GM23338 (cell line): ENCODE data around the gene RIPK4. TPM values are rescaled to one million over a fixed set of nuclear protein-coding genes. Genes with fewer than 3 reads are reported as not detected.

Source experiments
- ATAC-seq: fragments of 200-7000 bp; cut with Tn5 transposase; 3 replicates; pipeline ENCODE4 v1.9.1; 2020
- DNase-seq: peaks from one replicate; pipeline ENCODE4 v3.0.0-alpha.2; 2015; ENCODE audit warnings: low spot score
- H2AFZ ChIP-seq: fragments of 200-600 bp; sonication (generic); 2 replicates; pipeline ENCODE4 v1.8.0; 2016; ENCODE audit warnings: antibody characterized with exemption, mild to moderate bottlenecking, moderate library complexity
- H3F3A ChIP-seq: fragments of 200-600 bp; sonication (generic); replicated peaks from 2 replicates; pipeline ENCODE4 v1.8.0; 2017; ENCODE audit warnings: antibody characterized with exemption, mixed run types, low read depth
- H3K27ac ChIP-seq: fragments of 200-600 bp; sonication (generic); 2 replicates; pipeline ENCODE4 v1.6.1; 2016; ENCODE audit warnings: low read depth
- H3K27me3 ChIP-seq: fragments of 200-600 bp; sonication (generic); 2 replicates; pipeline ENCODE4 v1.8.0; 2016; ENCODE audit warnings: mild to moderate bottlenecking, mixed run types, moderate library complexity; ENCODE audit not compliant: insufficient read depth
- H3K36me3 ChIP-seq: fragments of 200-600 bp; sonication (generic); 2 replicates; pipeline ENCODE4 v1.8.0; 2016; ENCODE audit warnings: mild to moderate bottlenecking; ENCODE audit not compliant: insufficient read depth
- H3K4me1 ChIP-seq: fragments of 200-600 bp; sonication (generic); 2 replicates; pipeline ENCODE4 v1.8.0; 2016; ENCODE audit warnings: mild to moderate bottlenecking, moderate library complexity; ENCODE audit not compliant: insufficient read depth
- H3K4me2 ChIP-seq: fragments of 200-600 bp; sonication (generic); 2 replicates; pipeline ENCODE4 v1.7.1; 2017; ENCODE audit warnings: mixed run types
- H3K4me3 ChIP-seq: fragments of 200-600 bp; sonication (generic); 2 replicates; pipeline ENCODE4 v1.6.1; 2016; ENCODE audit warnings: mixed run types
- H3K79me2 ChIP-seq: fragments of 200-600 bp; sonication (generic); replicated peaks from 2 replicates; pipeline ENCODE4 v1.8.0; 2017; ENCODE audit warnings: mild to moderate bottlenecking; ENCODE audit not compliant: insufficient read depth
- H3K9me2 ChIP-seq: fragments of 200-600 bp; sonication (generic); 2 replicates; pipeline ENCODE4 v1.8.0; 2017; ENCODE audit not compliant: insufficient read depth
- H4K20me1 ChIP-seq: fragments of 200-600 bp; sonication (generic); replicated peaks from 2 replicates; pipeline ENCODE4 v1.8.0; 2017; ENCODE audit warnings: mild to moderate bottlenecking; ENCODE audit not compliant: insufficient read depth
- H3K27ac Mint-ChIP-seq: 2 replicates; pipeline ENCODE4 v1.8.0; 2020; ENCODE audit warnings: inconsistent platforms, mild to moderate bottlenecking, moderate library complexity, mixed read lengths
- H3K27me3 Mint-ChIP-seq: 3 replicates; pipeline ENCODE4 v1.8.0; 2022; ENCODE audit warnings: low read depth, mild to moderate bottlenecking, moderate library complexity, mixed read lengths, inconsistent platforms; ENCODE audit not compliant: insufficient read depth, poor library complexity
- H3K36me3 Mint-ChIP-seq: 3 replicates; pipeline ENCODE4 v1.8.0; 2021; ENCODE audit warnings: low read depth, mild to moderate bottlenecking, inconsistent platforms, moderate library complexity, mixed read lengths
- H3K4me1 Mint-ChIP-seq: 3 replicates; pipeline ENCODE4 v1.8.0; 2020; ENCODE audit warnings: mild to moderate bottlenecking, inconsistent platforms, mixed read lengths
- H3K4me3 Mint-ChIP-seq: 3 replicates; pipeline ENCODE4 v1.8.0; 2021; ENCODE audit warnings: moderate library complexity, mild to moderate bottlenecking, inconsistent platforms, mixed read lengths
- H3K9me3 Mint-ChIP-seq: 3 replicates; pipeline ENCODE4 v1.8.0; 2020; ENCODE audit warnings: moderate library complexity, mild to moderate bottlenecking, inconsistent platforms, mixed read lengths
- CREB1 ChIP-seq: fragments of 250-450 bp; sonication (Bioruptor Pico); IDR thresholded peaks from 2 replicates; pipeline ENCODE4 v1.5.0; 2020; ENCODE audit warnings: low read depth, mild to moderate bottlenecking, moderate library complexity
- EZH2 ChIP-seq: fragments of 200-600 bp; sonication (generic); IDR thresholded peaks from one replicate; pipeline ENCODE4 v1.8.0; 2017; ENCODE audit warnings: antibody characterized with exemption, mild to moderate bottlenecking, low read depth; ENCODE audit not compliant: unreplicated experiment
- JUNB ChIP-seq: IDR thresholded peaks from one replicate; pipeline ENCODE4 v1.6.1; 2016; ENCODE audit warnings: antibody characterized with exemption; ENCODE audit not compliant: unreplicated experiment
- NANOG ChIP-seq: IDR thresholded peaks from 2 replicates; pipeline ENCODE4 v1.6.1; 2016; ENCODE audit warnings: antibody characterized with exemption, borderline replicate concordance
- POLR2AphosphoS5 ChIP-seq: IDR thresholded peaks from 2 replicates; pipeline ENCODE4 v1.6.1; 2016; ENCODE audit warnings: antibody characterized with exemption, low read depth
- STAT1 ChIP-seq: IDR thresholded peaks from one replicate; pipeline ENCODE4 v1.6.1; 2016; ENCODE audit warnings: antibody characterized with exemption; ENCODE audit not compliant: unreplicated experiment
- ZNF114 ChIP-seq: fragments of 250-450 bp; sonication (Bioruptor Pico); IDR thresholded peaks from 2 replicates; pipeline ENCODE4 v1.5.0; 2020; ENCODE audit warnings: mild to moderate bottlenecking, moderate library complexity
- ZNF331 ChIP-seq: fragments of 250-450 bp; sonication (Bioruptor Pico); IDR thresholded peaks from 2 replicates; pipeline ENCODE4 v1.5.0; 2020; ENCODE audit warnings: low read depth, mild to moderate bottlenecking, moderate library complexity
- polyA plus RNA-seq: library from polyadenylated mRNA; unstranded; fragments of >200 nt; fragmentation: Nextera tagmentation; extraction: Ambion mirVana; gene quantifications from 2 replicates; pipeline ENCODE4 v1.2.1, GENCODE V29; 2016
- total RNA-seq: library from RNA; depleted of rRNA; stranded (reverse); fragments of >200 nt; shearing (Covaris generic); gene quantifications from 2 replicates; pipeline ENCODE4 v1.2.3, GENCODE V29; 2014
- TF ChIP-seq, protein P1 (sequence below), 2 experiments: fragments of 200-600 bp in 1 of 2; sonication (generic) in 1 of 2; conservative IDR thresholded peaks; 2 replicates each; pipeline versions ENCODE4 v1.5.1 to v1.6.1; 2016 to 2017; ENCODE audit warnings: antibody characterized with exemption in 2 of 2, low read depth in 2 of 2, mild to moderate bottlenecking in 2 of 2, moderate library complexity in 1 of 2
- TF ChIP-seq, protein P2 (sequence below): IDR thresholded peaks from 2 replicates; pipeline ENCODE4 v1.6.1; 2016; ENCODE audit warnings: antibody characterized with exemption
- TF ChIP-seq, protein P3 (sequence below): IDR thresholded peaks from one replicate; pipeline ENCODE4 v1.6.1; 2018; ENCODE audit warnings: antibody characterized with exemption; ENCODE audit not compliant: unreplicated experiment

The RIPK4 gene
- total and polyA plus RNA-seq, 2 experiments from 2014 or later = 2.5 to 9.9 TPM

DNA sequence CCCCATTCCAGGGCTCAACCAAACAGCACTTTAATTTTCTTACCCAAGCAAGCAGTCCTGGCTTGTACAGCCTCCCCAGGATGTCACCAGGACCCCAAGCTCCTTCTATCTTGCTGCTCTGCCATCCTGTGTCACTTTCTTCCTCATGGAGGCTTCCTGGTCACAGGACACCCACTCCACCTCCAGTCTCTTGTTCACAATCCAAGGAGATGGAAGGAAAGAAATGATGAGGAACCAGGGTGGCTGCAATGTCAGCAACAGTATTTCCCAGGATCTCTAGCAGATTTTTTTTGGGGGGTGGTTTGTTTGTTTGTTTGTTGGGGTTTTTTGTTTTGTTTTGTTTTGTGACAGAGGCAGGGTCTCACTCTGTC lies 58.9 kb downstream of the RIPK4 start:
- no peak overlapping the region for H3K4me3 Mint-ChIP-seq
- H4K20me1 ChIP-seq = no peaks in the 10 kb centered on the region
- TF ChIP-seq, protein P1, sequence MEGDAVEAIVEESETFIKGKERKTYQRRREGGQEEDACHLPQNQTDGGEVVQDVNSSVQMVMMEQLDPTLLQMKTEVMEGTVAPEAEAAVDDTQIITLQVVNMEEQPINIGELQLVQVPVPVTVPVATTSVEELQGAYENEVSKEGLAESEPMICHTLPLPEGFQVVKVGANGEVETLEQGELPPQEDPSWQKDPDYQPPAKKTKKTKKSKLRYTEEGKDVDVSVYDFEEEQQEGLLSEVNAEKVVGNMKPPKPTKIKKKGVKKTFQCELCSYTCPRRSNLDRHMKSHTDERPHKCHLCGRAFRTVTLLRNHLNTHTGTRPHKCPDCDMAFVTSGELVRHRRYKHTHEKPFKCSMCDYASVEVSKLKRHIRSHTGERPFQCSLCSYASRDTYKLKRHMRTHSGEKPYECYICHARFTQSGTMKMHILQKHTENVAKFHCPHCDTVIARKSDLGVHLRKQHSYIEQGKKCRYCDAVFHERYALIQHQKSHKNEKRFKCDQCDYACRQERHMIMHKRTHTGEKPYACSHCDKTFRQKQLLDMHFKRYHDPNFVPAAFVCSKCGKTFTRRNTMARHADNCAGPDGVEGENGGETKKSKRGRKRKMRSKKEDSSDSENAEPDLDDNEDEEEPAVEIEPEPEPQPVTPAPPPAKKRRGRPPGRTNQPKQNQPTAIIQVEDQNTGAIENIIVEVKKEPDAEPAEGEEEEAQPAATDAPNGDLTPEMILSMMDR (conservative IDR thresholded peaks at IDR 0.05; ENCODE audit: low read depth in 2 of 2) = no peak
- no peak for TF ChIP-seq POLR2AphosphoS5
- TF ChIP-seq EZH2 = no peak
- TF ChIP-seq NANOG = no peak
- H3K4me1 Mint-ChIP-seq = peaks cover 34% of the 10 kb centered on the region
- H3K27me3 Mint-ChIP-seq = peaks cover 8% of the 10 kb centered on the region
- H3K27me3 ChIP-seq = no peaks in the 10 kb centered on the region
- no peaks in the 10 kb centered on the region; the same call in 2 of the 3 replicates for H3K36me3 Mint-ChIP-seq
- H3F3A ChIP-seq = no peaks in the 10 kb centered on the region
- H3K27ac ChIP-seq = no peak overlapping the region
- H3K9me3 Mint-ChIP-seq = no peaks in the 10 kb centered on the region; the same call in 1 of the 3 replicates
- H3K4me1 ChIP-seq = peaks cover 6% of the 10 kb centered on the region
- ATAC-seq = no peak
- no peak overlapping the region for H3K27ac Mint-ChIP-seq
- no peaks in the 10 kb centered on the region for H3K79me2 ChIP-seq
- DNase-seq = no peak
- no peaks in the 10 kb centered on the region for H3K36me3 ChIP-seq
- H3K4me3 ChIP-seq = no peak overlapping the region
- no peak overlapping the region for H3K4me2 ChIP-seq
- no peaks in the 10 kb centered on the region for H3K9me2 ChIP-seq
- no peak overlapping the region for H2AFZ ChIP-seq

DNA sequence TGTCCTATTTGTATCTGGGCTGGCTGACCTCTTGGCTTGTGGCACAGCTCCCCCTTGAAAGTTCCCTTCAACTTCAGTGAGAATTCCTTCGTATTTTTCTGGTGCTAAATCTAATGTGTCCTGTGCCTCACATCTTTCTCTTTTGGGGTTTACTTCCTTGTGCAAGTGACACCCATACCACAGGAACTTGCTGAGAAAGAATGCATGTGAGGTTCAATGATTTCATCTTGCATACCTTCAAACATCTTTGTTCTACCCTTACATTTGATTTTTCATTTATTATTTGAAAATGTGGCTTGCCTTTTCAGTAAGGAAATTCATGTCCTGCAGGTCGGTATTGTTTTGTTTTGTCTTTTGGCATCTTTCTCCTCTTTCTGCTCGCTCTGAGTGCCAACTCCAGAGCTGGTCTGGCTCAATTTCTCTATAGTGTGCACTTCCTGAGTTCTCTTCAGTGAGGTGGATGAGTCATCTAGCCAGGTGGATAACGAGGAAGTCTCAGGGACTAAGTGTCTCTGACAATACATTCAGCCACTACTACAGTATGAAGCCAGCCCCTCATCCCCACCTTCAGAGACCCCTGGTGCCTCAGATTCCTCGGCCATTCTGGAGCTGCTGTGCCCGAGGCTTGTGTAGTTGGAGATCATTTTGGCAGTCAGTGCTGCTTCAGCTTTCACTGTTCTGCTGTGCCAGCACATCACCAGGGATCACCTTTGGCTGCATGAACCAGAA lies 59.5 kb downstream of the RIPK4 start:
- no peak overlapping the region for H3K27ac Mint-ChIP-seq
- no peak for DNase-seq
- no peak for TF ChIP-seq STAT1
- no peak for TF ChIP-seq ZNF331 (CRISPR knock-in tag)
- TF ChIP-seq, protein P2, sequence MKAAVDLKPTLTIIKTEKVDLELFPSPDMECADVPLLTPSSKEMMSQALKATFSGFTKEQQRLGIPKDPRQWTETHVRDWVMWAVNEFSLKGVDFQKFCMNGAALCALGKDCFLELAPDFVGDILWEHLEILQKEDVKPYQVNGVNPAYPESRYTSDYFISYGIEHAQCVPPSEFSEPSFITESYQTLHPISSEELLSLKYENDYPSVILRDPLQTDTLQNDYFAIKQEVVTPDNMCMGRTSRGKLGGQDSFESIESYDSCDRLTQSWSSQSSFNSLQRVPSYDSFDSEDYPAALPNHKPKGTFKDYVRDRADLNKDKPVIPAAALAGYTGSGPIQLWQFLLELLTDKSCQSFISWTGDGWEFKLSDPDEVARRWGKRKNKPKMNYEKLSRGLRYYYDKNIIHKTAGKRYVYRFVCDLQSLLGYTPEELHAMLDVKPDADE = no peak
- no peak for TF ChIP-seq JUNB
- TF ChIP-seq ZNF114 (CRISPR knock-in tag) = no peak
- no peak for TF ChIP-seq NANOG
- no peak for TF ChIP-seq CREB1 (CRISPR knock-in tag)
- TF ChIP-seq, protein P3, sequence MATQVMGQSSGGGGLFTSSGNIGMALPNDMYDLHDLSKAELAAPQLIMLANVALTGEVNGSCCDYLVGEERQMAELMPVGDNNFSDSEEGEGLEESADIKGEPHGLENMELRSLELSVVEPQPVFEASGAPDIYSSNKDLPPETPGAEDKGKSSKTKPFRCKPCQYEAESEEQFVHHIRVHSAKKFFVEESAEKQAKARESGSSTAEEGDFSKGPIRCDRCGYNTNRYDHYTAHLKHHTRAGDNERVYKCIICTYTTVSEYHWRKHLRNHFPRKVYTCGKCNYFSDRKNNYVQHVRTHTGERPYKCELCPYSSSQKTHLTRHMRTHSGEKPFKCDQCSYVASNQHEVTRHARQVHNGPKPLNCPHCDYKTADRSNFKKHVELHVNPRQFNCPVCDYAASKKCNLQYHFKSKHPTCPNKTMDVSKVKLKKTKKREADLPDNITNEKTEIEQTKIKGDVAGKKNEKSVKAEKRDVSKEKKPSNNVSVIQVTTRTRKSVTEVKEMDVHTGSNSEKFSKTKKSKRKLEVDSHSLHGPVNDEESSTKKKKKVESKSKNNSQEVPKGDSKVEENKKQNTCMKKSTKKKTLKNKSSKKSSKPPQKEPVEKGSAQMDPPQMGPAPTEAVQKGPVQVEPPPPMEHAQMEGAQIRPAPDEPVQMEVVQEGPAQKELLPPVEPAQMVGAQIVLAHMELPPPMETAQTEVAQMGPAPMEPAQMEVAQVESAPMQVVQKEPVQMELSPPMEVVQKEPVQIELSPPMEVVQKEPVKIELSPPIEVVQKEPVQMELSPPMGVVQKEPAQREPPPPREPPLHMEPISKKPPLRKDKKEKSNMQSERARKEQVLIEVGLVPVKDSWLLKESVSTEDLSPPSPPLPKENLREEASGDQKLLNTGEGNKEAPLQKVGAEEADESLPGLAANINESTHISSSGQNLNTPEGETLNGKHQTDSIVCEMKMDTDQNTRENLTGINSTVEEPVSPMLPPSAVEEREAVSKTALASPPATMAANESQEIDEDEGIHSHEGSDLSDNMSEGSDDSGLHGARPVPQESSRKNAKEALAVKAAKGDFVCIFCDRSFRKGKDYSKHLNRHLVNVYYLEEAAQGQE = no peak
- TF ChIP-seq, protein P1 (conservative IDR thresholded peaks at IDR 0.05; ENCODE audit: low read depth in 2 of 2) = no peak

More for the DNA sequence above, 59.5 kb downstream of the RIPK4 start:
- no peaks in the 10 kb centered on the region for H3K27me3 ChIP-seq
- no peak overlapping the region for H3K4me3 Mint-ChIP-seq
- H3K9me3 Mint-ChIP-seq = no peaks in the 10 kb centered on the region; the same call in 1 of the 3 replicates
- no peaks in the 10 kb centered on the region for H3K79me2 ChIP-seq
- peaks cover under 1% of the 10 kb centered on the region for H3K4me1 ChIP-seq
- no peaks in the 10 kb centered on the region for H3K36me3 ChIP-seq
- no peak overlapping the region for H2AFZ ChIP-seq
- H3K27ac ChIP-seq = no peak overlapping the region
- H3K4me3 ChIP-seq = no peak overlapping the region
- H3K9me2 ChIP-seq = no peaks in the 10 kb centered on the region
- no peak overlapping the region for H3K4me2 ChIP-seq
- ATAC-seq = no peak
- peaks cover 29% of the 10 kb centered on the region for H3K4me1 Mint-ChIP-seq
- no peaks in the 10 kb centered on the region for H4K20me1 ChIP-seq
- no peaks in the 10 kb centered on the region; the same call in 2 of the 3 replicates for H3K36me3 Mint-ChIP-seq
- H3K27me3 Mint-ChIP-seq = peaks cover 8% of the 10 kb centered on the region
- H3F3A ChIP-seq = no peaks in the 10 kb centered on the region
